ENCODE data around the gene CGNL1.

CGNL1 gene

GRCh38 chr15:57401546-57401945 lies 25.2 kb downstream of the CGNL1 start:
- H3K4me3 ChIP-seq (ENCODE audit: low read depth, low read length): no peak overlapping the region
- TF ChIP-seq, protein P1, sequence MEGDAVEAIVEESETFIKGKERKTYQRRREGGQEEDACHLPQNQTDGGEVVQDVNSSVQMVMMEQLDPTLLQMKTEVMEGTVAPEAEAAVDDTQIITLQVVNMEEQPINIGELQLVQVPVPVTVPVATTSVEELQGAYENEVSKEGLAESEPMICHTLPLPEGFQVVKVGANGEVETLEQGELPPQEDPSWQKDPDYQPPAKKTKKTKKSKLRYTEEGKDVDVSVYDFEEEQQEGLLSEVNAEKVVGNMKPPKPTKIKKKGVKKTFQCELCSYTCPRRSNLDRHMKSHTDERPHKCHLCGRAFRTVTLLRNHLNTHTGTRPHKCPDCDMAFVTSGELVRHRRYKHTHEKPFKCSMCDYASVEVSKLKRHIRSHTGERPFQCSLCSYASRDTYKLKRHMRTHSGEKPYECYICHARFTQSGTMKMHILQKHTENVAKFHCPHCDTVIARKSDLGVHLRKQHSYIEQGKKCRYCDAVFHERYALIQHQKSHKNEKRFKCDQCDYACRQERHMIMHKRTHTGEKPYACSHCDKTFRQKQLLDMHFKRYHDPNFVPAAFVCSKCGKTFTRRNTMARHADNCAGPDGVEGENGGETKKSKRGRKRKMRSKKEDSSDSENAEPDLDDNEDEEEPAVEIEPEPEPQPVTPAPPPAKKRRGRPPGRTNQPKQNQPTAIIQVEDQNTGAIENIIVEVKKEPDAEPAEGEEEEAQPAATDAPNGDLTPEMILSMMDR (IDR thresholded peaks at IDR 0.05; ENCODE audit: control insufficient read depth, extremely low read depth, insufficient read depth): no peak
- DNase-seq (ENCODE audit: low read depth): no peak

GRCh38 chr15:57403017-57403416 lies 26.7 kb downstream of the CGNL1 start:
- TF ChIP-seq, protein P1 (IDR thresholded peaks at IDR 0.05; ENCODE audit: control insufficient read depth, extremely low read depth, insufficient read depth): no peak
- no peak for DNase-seq (ENCODE audit: low read depth)
- H3K4me3 ChIP-seq (ENCODE audit: low read depth, low read length): no peak overlapping the region

GRCh38 chr15:57403566-57404325 lies 27.4 kb downstream of the CGNL1 start:
- no peak for DNase-seq (ENCODE audit: low read depth)
- no peak overlapping the region for H3K4me3 ChIP-seq (ENCODE audit: low read depth, low read length)
- TF ChIP-seq, protein P1 (IDR thresholded peaks at IDR 0.05; ENCODE audit: control insufficient read depth, extremely low read depth, insufficient read depth): no peak

GRCh38 chr15:57405133-57405532 lies 28.8 kb downstream of the CGNL1 start:
- TF ChIP-seq, protein P1 (IDR thresholded peaks at IDR 0.05; ENCODE audit: control insufficient read depth, extremely low read depth, insufficient read depth): no peak
- no peak for DNase-seq (ENCODE audit: low read depth)
- H3K4me3 ChIP-seq (ENCODE audit: low read depth, low read length): no peak overlapping the region

GRCh38 chr15:57406062-57406772 lies 29.9 kb downstream of the CGNL1 start:
- peak; percentile 28 for DNase-seq (ENCODE audit: low read depth)
- no peak overlapping the region for H3K4me3 ChIP-seq (ENCODE audit: low read depth, low read length)
- TF ChIP-seq, protein P1 (IDR thresholded peaks at IDR 0.05; ENCODE audit: control insufficient read depth, extremely low read depth, insufficient read depth): no peak

- no peak overlapping the region for H3K4me3 ChIP-seq (ENCODE audit: low read depth, low read length)
- TF ChIP-seq, protein P1 (IDR thresholded peaks at IDR 0.05; ENCODE audit: control insufficient read depth, extremely low read depth, insufficient read depth): no peak
- no peak for DNase-seq (ENCODE audit: low read depth)
Observed at GRCh38 chr15:57410373-57410772, 34.1 kb downstream of the CGNL1 start.
